HepG2 (cell line): Measurements from ENCODE around the gene HEXIM1. TPM values are rescaled to one million over a fixed set of nuclear protein-coding genes. Genes with fewer than 3 reads are reported as not detected.

Source experiments
- ARNT2 ChIP-seq: sonication (generic); formaldehyde crosslinking; IDR thresholded peaks from 2 replicates; pipeline ENCODE4 v1.8.0; 2022; ENCODE audit warnings: mild to moderate bottlenecking, low read depth, missing genetic modification reagents, moderate library complexity
- ARNTL ChIP-seq: sonication (generic); formaldehyde crosslinking; IDR thresholded peaks from 2 replicates; pipeline ENCODE4 v1.4.0; 2020; ENCODE audit warnings: mild to moderate bottlenecking, missing genetic modification reagents
- DZIP1 ChIP-seq: sonication (generic); formaldehyde crosslinking; IDR thresholded peaks from 2 replicates; pipeline ENCODE4 v1.5.0; 2020; ENCODE audit warnings: mild to moderate bottlenecking, missing genetic modification reagents
- EED ChIP-seq: sonication (generic); formaldehyde crosslinking; IDR thresholded peaks from 2 replicates; pipeline ENCODE4 v1.5.0; 2020; ENCODE audit warnings: mild to moderate bottlenecking, missing genetic modification reagents
- FOXK2 ChIP-seq: fragments of 450-650 bp; IDR thresholded peaks from 2 replicates; pipeline ENCODE4 v1.6.1; 2016
- HOXA5 ChIP-seq: sonication (generic); formaldehyde crosslinking; IDR thresholded peaks from 2 replicates; pipeline ENCODE4 v1.4.0; 2020; ENCODE audit warnings: missing genetic modification reagents
- KDM2A ChIP-seq: sonication (generic); formaldehyde crosslinking; IDR thresholded peaks from 2 replicates; pipeline ENCODE4 v1.4.0; 2020; ENCODE audit warnings: low read depth, missing genetic modification reagents, borderline replicate concordance
- MTF1 ChIP-seq: sonication (generic); formaldehyde crosslinking; IDR thresholded peaks from 2 replicates; pipeline ENCODE4 v1.5.0; 2020; ENCODE audit warnings: missing genetic modification reagents
- MYNN ChIP-seq: sonication (generic); formaldehyde crosslinking; IDR thresholded peaks from 2 replicates; pipeline ENCODE4 v1.4.0; 2020; ENCODE audit warnings: mild to moderate bottlenecking, low read depth, missing genetic modification reagents
- NR2F1 ChIP-seq, 2 experiments: fragments of 450-650 bp in 1 of 2; formaldehyde crosslinking in 1 of 2; IDR thresholded peaks; 2 replicates each; pipeline versions ENCODE4 v1.5.0 to v1.6.1; 2016 to 2020; ENCODE audit warnings: mild to moderate bottlenecking in 1 of 2, missing compliant biosample characterization in 1 of 2, missing genetic modification reagents in 1 of 2, moderate library complexity in 1 of 2
- NRL ChIP-seq: sonication (generic); formaldehyde crosslinking; IDR thresholded peaks from 2 replicates; pipeline ENCODE4 v1.5.0; 2020; ENCODE audit warnings: missing genetic modification reagents, mild to moderate bottlenecking, moderate library complexity, borderline replicate concordance
- SNAI1 ChIP-seq: sonication (generic); formaldehyde crosslinking; IDR thresholded peaks from 2 replicates; pipeline ENCODE4 v1.5.0; 2020; ENCODE audit warnings: mild to moderate bottlenecking, missing genetic modification reagents, borderline replicate concordance
- ZBTB38 ChIP-seq: sonication (generic); formaldehyde crosslinking; IDR thresholded peaks from 2 replicates; pipeline ENCODE4 v1.5.1; 2020; ENCODE audit warnings: mild to moderate bottlenecking, missing genetic modification reagents
- ZBTB42 ChIP-seq: sonication (generic); formaldehyde crosslinking; IDR thresholded peaks from 2 replicates; pipeline ENCODE4 v1.5.0; 2020; ENCODE audit warnings: mild to moderate bottlenecking, missing genetic modification reagents
- ZNF230 ChIP-seq: sonication (generic); formaldehyde crosslinking; IDR thresholded peaks from 2 replicates; pipeline ENCODE4 v1.4.0; 2020; ENCODE audit warnings: mild to moderate bottlenecking, missing genetic modification reagents
- ZNF543 ChIP-seq: sonication (generic); formaldehyde crosslinking; IDR thresholded peaks from 2 replicates; pipeline ENCODE4 v1.4.0; 2020; ENCODE audit warnings: mild to moderate bottlenecking, missing genetic modification reagents
- ZNF777 ChIP-seq: sonication (generic); formaldehyde crosslinking; IDR thresholded peaks from 2 replicates; pipeline ENCODE4 v1.4.0; 2020; ENCODE audit warnings: missing genetic modification reagents
- ZSCAN29 ChIP-seq: sonication (generic); formaldehyde crosslinking; conservative IDR thresholded peaks from 2 replicates; pipeline ENCODE4 v1.4.0; 2020; ENCODE audit warnings: mild to moderate bottlenecking, missing genetic modification reagents
- ZSCAN31 ChIP-seq: sonication (generic); formaldehyde crosslinking; IDR thresholded peaks from 2 replicates; pipeline ENCODE4 v1.5.0; 2020; ENCODE audit warnings: low read depth, mild to moderate bottlenecking, missing genetic modification reagents
- ZSCAN9 ChIP-seq: IDR thresholded peaks from 2 replicates; pipeline ENCODE4 v1.6.1; 2016; ENCODE audit warnings: borderline replicate concordance
- polyA plus RNA-seq, 8 experiments: library from polyadenylated mRNA; depleted of rRNA in 3 of 8; stranded (reverse) in 7 of 8; unstranded in 1 of 8; fragments of >200 nt; fragmentation: Illumina TruSeq in 4 of 8; extraction: Trizol in 4 of 8; gene quantifications; 2 replicates each; pipeline versions ENCODE4 v1.2.1 to v1.2.3, GENCODE V29; 2011 to 2016; ENCODE audit warnings: low read depth in 4 of 8, missing spikeins in 1 of 8, mixed read lengths in 1 of 8; ENCODE audit not compliant: insufficient read depth in 1 of 8
- total RNA-seq, 5 experiments: library from RNA; depleted of rRNA; stranded (reverse); fragments of >200 nt; fragmentation: Illumina TruSeq; extraction: Trizol; gene quantifications; 2 replicates each; pipeline ENCODE4 v1.2.3, GENCODE V29; 2016; ENCODE audit warnings: low read depth in 1 of 5
- TF ChIP-seq, protein P1 (sequence below): sonication (generic); formaldehyde crosslinking; IDR thresholded peaks from 2 replicates; pipeline ENCODE4 v1.4.0; 2020; ENCODE audit warnings: low read depth, mild to moderate bottlenecking, missing genetic modification reagents
- TF ChIP-seq, protein P2 (sequence below): sonication (generic); formaldehyde crosslinking; IDR thresholded peaks from 2 replicates; pipeline ENCODE4 v1.8.1; 2023; ENCODE audit warnings: mild to moderate bottlenecking, missing genetic modification reagents
- TF ChIP-seq, protein P3 (sequence below): sonication (generic); formaldehyde crosslinking; conservative IDR thresholded peaks from 2 replicates; pipeline ENCODE4 v1.4.0; 2020; ENCODE audit warnings: missing genetic modification reagents
- TF ChIP-seq, protein P4 (sequence below): IDR thresholded peaks from 2 replicates; pipeline ENCODE4 v1.6.1; 2016

Gene HEXIM1
- total and polyA plus RNA-seq, 2 of the 13 experiments (the other 11 are each of a cell fraction or from before 2014, with no cell fraction given): 10.5 to 16.6 TPM

GRCh38 chr17:45201457-45201856 lies 53.2 kb downstream of the HEXIM1 start (continued):
- TF ChIP-seq, protein P1, sequence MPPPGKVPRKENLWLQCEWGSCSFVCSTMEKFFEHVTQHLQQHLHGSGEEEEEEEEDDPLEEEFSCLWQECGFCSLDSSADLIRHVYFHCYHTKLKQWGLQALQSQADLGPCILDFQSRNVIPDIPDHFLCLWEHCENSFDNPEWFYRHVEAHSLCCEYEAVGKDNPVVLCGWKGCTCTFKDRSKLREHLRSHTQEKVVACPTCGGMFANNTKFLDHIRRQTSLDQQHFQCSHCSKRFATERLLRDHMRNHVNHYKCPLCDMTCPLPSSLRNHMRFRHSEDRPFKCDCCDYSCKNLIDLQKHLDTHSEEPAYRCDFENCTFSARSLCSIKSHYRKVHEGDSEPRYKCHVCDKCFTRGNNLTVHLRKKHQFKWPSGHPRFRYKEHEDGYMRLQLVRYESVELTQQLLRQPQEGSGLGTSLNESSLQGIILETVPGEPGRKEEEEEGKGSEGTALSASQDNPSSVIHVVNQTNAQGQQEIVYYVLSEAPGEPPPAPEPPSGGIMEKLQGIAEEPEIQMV (CRISPR knock-in tag): no peak
- TF ChIP-seq ZBTB38 (no peak), HOXA5 (CRISPR knock-in tag) (0 out of 2 replicates have a peak, but pooled peaks have one; percentile 24), ZNF777 (no peak), DZIP1 (CRISPR knock-in tag) (0 out of 2 replicates have a peak, but pooled peaks have one; percentile 30), EED (CRISPR knock-in tag) (0 out of 2 replicates have a peak, but pooled peaks have one; percentile 18), ZSCAN9 (CRISPR knock-in tag) (peak; percentile 17; the same call in 1 of the 2 replicates), KDM2A (CRISPR knock-in tag) (0 out of 2 replicates have a peak, but pooled peaks have one; percentile 12), ZSCAN29 (CRISPR knock-in tag) (0 out of 2 replicates have a peak, but pooled peaks have one; percentile 26), NRL (CRISPR knock-in tag) (0 out of 2 replicates have a peak, but pooled peaks have one; percentile 29), ARNT2 (CRISPR knock-in tag) (0 out of 2 replicates have a peak, but pooled peaks have one; percentile 17), FOXK2 (no peak), ZNF543 (CRISPR knock-in tag) (0 out of 2 replicates have a peak, but pooled peaks have one; percentile 58), ZNF230 (CRISPR knock-in tag) (no peak), SNAI1 (CRISPR knock-in tag) (no peak), MYNN (CRISPR knock-in tag) (no peak), NR2F1 (CRISPR knock-in tag; IDR thresholded peaks at IDR 0.05) (no peak), ZSCAN31 (CRISPR knock-in tag) (0 out of 2 replicates have a peak, but pooled peaks have one; percentile 27), MTF1 (CRISPR knock-in tag) (0 out of 2 replicates have a peak, but pooled peaks have one; percentile 18), ARNTL (0 out of 2 replicates have a peak, but pooled peaks have one; percentile 2), ZBTB42 (CRISPR knock-in tag) (no peak)
- TF ChIP-seq, protein P2, sequence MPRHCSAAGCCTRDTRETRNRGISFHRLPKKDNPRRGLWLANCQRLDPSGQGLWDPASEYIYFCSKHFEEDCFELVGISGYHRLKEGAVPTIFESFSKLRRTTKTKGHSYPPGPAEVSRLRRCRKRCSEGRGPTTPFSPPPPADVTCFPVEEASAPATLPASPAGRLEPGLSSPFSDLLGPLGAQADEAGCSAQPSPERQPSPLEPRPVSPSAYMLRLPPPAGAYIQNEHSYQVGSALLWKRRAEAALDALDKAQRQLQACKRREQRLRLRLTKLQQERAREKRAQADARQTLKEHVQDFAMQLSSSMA (CRISPR knock-in tag): 0 out of 2 replicates have a peak, but pooled peaks have one; percentile 27
- TF ChIP-seq, protein P3, sequence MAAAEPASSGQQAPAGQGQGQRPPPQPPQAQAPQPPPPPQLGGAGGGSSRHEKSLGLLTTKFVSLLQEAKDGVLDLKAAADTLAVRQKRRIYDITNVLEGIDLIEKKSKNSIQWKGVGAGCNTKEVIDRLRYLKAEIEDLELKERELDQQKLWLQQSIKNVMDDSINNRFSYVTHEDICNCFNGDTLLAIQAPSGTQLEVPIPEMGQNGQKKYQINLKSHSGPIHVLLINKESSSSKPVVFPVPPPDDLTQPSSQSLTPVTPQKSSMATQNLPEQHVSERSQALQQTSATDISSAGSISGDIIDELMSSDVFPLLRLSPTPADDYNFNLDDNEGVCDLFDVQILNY (CRISPR knock-in tag): no peak
- TF ChIP-seq, protein P4, sequence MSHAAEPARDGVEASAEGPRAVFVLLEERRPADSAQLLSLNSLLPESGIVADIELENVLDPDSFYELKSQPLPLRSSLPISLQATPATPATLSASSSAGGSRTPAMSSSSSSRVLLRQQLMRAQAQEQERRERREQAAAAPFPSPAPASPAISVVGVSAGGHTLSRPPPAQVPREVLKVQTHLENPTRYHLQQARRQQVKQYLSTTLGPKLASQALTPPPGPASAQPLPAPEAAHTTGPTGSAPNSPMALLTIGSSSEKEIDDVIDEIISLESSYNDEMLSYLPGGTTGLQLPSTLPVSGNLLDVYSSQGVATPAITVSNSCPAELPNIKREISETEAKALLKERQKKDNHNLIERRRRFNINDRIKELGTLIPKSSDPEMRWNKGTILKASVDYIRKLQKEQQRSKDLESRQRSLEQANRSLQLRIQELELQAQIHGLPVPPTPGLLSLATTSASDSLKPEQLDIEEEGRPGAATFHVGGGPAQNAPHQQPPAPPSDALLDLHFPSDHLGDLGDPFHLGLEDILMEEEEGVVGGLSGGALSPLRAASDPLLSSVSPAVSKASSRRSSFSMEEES (CRISPR knock-in tag): no peak
